AG04449 (cell line): Measurements from ENCODE around the gene NEUROG1.

Experiments used
- CTCF ChIA-PET: fragments of 350-600 bp; formaldehyde crosslinking; extraction: SDS; loops from one replicate; lab custom pipeline; 2021; ENCODE audit warnings: antibody characterized with exemption; lab: Yijun Ruan, JAX
- POLR2A ChIA-PET: fragments of 400-600, 350-600 bp; formaldehyde crosslinking; extraction: SDS; loops from one replicate; lab custom pipeline; 2020; ENCODE audit warnings: antibody characterized with exemption, inconsistent platforms; lab: Yijun Ruan, JAX
- DNase-seq: peaks from one replicate; pipeline ENCODE4 v3.0.0-alpha.2; 2010; ENCODE audit warnings: low read depth, low spot score
- H3K4me3 ChIP-seq: 2 replicates; pipeline ENCODE4 v1.5.1; 2011; ENCODE audit warnings: low read depth, mild to moderate bottlenecking, control low read depth, low read length
- CTCF ChIP-seq: IDR thresholded peaks from one replicate; pipeline ENCODE4 v1.5.1; 2011; ENCODE audit warnings: mild to moderate bottlenecking, moderate library complexity, low read length, control low read depth, inconsistent platforms; ENCODE audit not compliant: insufficient read depth; ENCODE audit errors: missing control alignments

Gene NEUROG1

GRCh38 chr5:135566422-135567400 lies 30.9 kb upstream of the NEUROG1 start:
- CTCF ChIA-PET: interaction anchor here (0.7 to 35.6 kb wide), 39 partner anchors 7 to 645 kb away, joined by 3 to 2422 read pairs (median 5); partner anchors contain the start of genes CXCL14, DCANP1, MACROH2A1 and SLC25A48
- H3K4me3 ChIP-seq: no peak overlapping the region
- no peak for DNase-seq
- TF ChIP-seq CTCF: no peak
- POLR2A ChIA-PET: no interaction called here

GRCh38 chr5:135565725-135566421 lies 30.1 kb upstream of the NEUROG1 start:
- no peak for DNase-seq
- ChIA-PET POLR2A (no interaction called here), CTCF (interaction anchor here (0.7 to 35.6 kb wide), 42 partner anchors 6 to 646 kb away, joined by 3 to 2422 read pairs (median 5); partner anchors contain the start of genes CXCL14, DCANP1, MACROH2A1 and SLC25A48)
- peak; percentile 87 for TF ChIP-seq CTCF
- H3K4me3 ChIP-seq: no peak overlapping the region

- H3K4me3 ChIP-seq: no peak overlapping the region
- POLR2A ChIA-PET: no interaction called here
- CTCF ChIA-PET: interaction anchor here (1.0 to 35.6 kb wide), 23 partner anchors 12 to 647 kb away, joined by 3 to 2422 read pairs (median 8); partner anchors contain the start of genes CXCL14, DCANP1, SLC25A48 and TIFAB
- no peak for DNase-seq
- TF ChIP-seq CTCF: no peak
Measured at GRCh38 chr5:135565266-135565665, 29.5 kb upstream of the NEUROG1 start.

- DNase-seq: no peak
- ChIA-PET CTCF (interaction anchor here (3.7 to 35.6 kb wide), 7 partner anchors 13 to 648 kb away, joined by 9 to 2422 read pairs (median 180); partner anchors contain the start of genes CXCL14, DCANP1, SLC25A48 and TIFAB), POLR2A (no interaction called here)
- TF ChIP-seq CTCF: no peak
- no peak overlapping the region for H3K4me3 ChIP-seq
Measured at GRCh38 chr5:135564331-135564730, 28.6 kb upstream of the NEUROG1 start.

- no peak overlapping the region for H3K4me3 ChIP-seq
- no peak for DNase-seq
- TF ChIP-seq CTCF: no peak
- ChIA-PET POLR2A (no interaction called here), CTCF (interaction anchor here (0.6 to 35.6 kb wide), 43 partner anchors 7 to 651 kb away, joined by 3 to 2422 read pairs (median 4); partner anchors contain the start of genes CXCL14, DCANP1, SLC25A48 and TIFAB)
Measured at GRCh38 chr5:135561266-135561665, 25.5 kb upstream of the NEUROG1 start.
